DOHH2 (cell line): Measurements from ENCODE around the gene PON3.

Experiments used
- H3F3A ChIP-seq: fragments of 200-600 bp; sonication (generic), shearing (Covaris generic); 2 replicates; pipeline ENCODE4 v1.6.0; 2016; ENCODE audit warnings: antibody characterized with exemption, mild to moderate bottlenecking; ENCODE audit not compliant: control insufficient read depth, insufficient read depth
- H3K27ac ChIP-seq: fragments of 200-600 bp; sonication (generic); 2 replicates; pipeline ENCODE4 v1.5.1; 2014; ENCODE audit warnings: low read depth, mild to moderate bottlenecking, low read length, moderate library complexity
- H3K27me3 ChIP-seq: fragments of 200-600 bp; sonication (generic); 2 replicates; pipeline ENCODE4 v1.6.1; 2014; ENCODE audit warnings: mild to moderate bottlenecking, low read length, mixed read lengths; ENCODE audit not compliant: control insufficient read depth
- H3K36me3 ChIP-seq: fragments of 200-600 bp; sonication (generic); 2 replicates; pipeline ENCODE4 v1.6.1; 2014; ENCODE audit warnings: mild to moderate bottlenecking, low read length, moderate library complexity, mixed read lengths; ENCODE audit not compliant: control insufficient read depth
- H3K4me1 ChIP-seq: fragments of 200-600 bp; sonication (generic); 2 replicates; pipeline ENCODE4 v1.6.1; 2014; ENCODE audit warnings: mild to moderate bottlenecking, low read length, mixed read lengths; ENCODE audit not compliant: control insufficient read depth
- H3K4me2 ChIP-seq: fragments of 200-600 bp; sonication (generic); 2 replicates; pipeline ENCODE4 v1.6.0; 2014; ENCODE audit warnings: mild to moderate bottlenecking, low read length, moderate library complexity
- H3K4me3 ChIP-seq: fragments of 200-600 bp; sonication (generic); 2 replicates; pipeline ENCODE4 v1.5.1; 2014; ENCODE audit warnings: mild to moderate bottlenecking, low read length, mixed read lengths
- H3K79me2 ChIP-seq: fragments of 200-600 bp; sonication (generic); 2 replicates; pipeline ENCODE4 v1.6.1; 2014; ENCODE audit warnings: mild to moderate bottlenecking, low read length, mixed read lengths; ENCODE audit not compliant: control insufficient read depth
- H3K9me2 ChIP-seq: fragments of 200-600 bp; sonication (generic); replicated peaks from 2 replicates; pipeline ENCODE4 v1.6.1; 2014; ENCODE audit warnings: mild to moderate bottlenecking, low read length, mixed read lengths; ENCODE audit not compliant: control insufficient read depth
- H3K9me3 ChIP-seq: fragments of 200-600 bp; sonication (generic); 2 replicates; pipeline ENCODE4 v1.6.1; 2014; ENCODE audit warnings: antibody characterized with exemption, low read length, mixed read lengths; ENCODE audit not compliant: control insufficient read depth, insufficient read depth
- H4K20me1 ChIP-seq: fragments of 200-600 bp; sonication (generic); 2 replicates; pipeline ENCODE4 v1.6.0; 2014; ENCODE audit warnings: low read depth, mild to moderate bottlenecking, antibody characterized with exemption, low read length, moderate library complexity; ENCODE audit not compliant: control insufficient read depth, insufficient read depth
- CTCF ChIP-seq: fragments of 200-600 bp; sonication (generic); IDR thresholded peaks from one replicate; pipeline ENCODE4 v1.5.1; 2014; ENCODE audit warnings: antibody characterized with exemption, mild to moderate bottlenecking, low read depth, low read length; ENCODE audit not compliant: poor library complexity, severe bottlenecking
- EZH2phosphoT487 ChIP-seq: fragments of 200-600 bp; sonication (generic); IDR thresholded peaks from 2 replicates; pipeline ENCODE4 v1.6.1; 2017; ENCODE audit warnings: borderline replicate concordance, mild to moderate bottlenecking, antibody characterized with exemption, low read length, moderate library complexity, mixed read lengths

PON3 gene

GRCh38 chr7:95397381-95397780 is 1.2 kb upstream of the PON3 start:
- H3K4me1 ChIP-seq = no peaks in the 10 kb centered on the region
- H3F3A ChIP-seq = no peaks in the 10 kb centered on the region
- H3K9me2 ChIP-seq = no peaks in the 10 kb centered on the region
- no peaks in the 10 kb centered on the region for H3K27me3 ChIP-seq
- no peak overlapping the region for H3K4me2 ChIP-seq
- no peaks in the 10 kb centered on the region for H3K36me3 ChIP-seq
- no peaks in the 10 kb centered on the region for H3K9me3 ChIP-seq
- no peak overlapping the region for H3K27ac ChIP-seq
- H4K20me1 ChIP-seq = no peaks in the 10 kb centered on the region
- H3K4me3 ChIP-seq = no peak overlapping the region
- no peaks in the 10 kb centered on the region for H3K79me2 ChIP-seq
- no peak for TF ChIP-seq EZH2phosphoT487
- TF ChIP-seq CTCF = no peak

GRCh38 chr7:95395755-95396135 is 430 bp downstream of the PON3 start:
- no peaks in the 10 kb centered on the region for H3K9me2 ChIP-seq
- TF ChIP-seq CTCF = no peak
- no peak for TF ChIP-seq EZH2phosphoT487
- no peak overlapping the region for H3K4me2 ChIP-seq
- no peaks in the 10 kb centered on the region for H3K79me2 ChIP-seq
- H3K27me3 ChIP-seq = no peaks in the 10 kb centered on the region
- no peaks in the 10 kb centered on the region for H3F3A ChIP-seq
- H3K4me1 ChIP-seq = no peaks in the 10 kb centered on the region
- H4K20me1 ChIP-seq = no peaks in the 10 kb centered on the region
- H3K27ac ChIP-seq = no peak overlapping the region
- H3K36me3 ChIP-seq = no peaks in the 10 kb centered on the region
- no peaks in the 10 kb centered on the region for H3K9me3 ChIP-seq
- H3K4me3 ChIP-seq = no peak overlapping the region

GRCh38 chr7:95394370-95394769 is 1.8 kb downstream of the PON3 start:
- Histone ChIP-seq H4K20me1 (no peaks in the 10 kb centered on the region), H3K27ac (no peak overlapping the region), H3K27me3 (no peaks in the 10 kb centered on the region), H3K36me3 (no peaks in the 10 kb centered on the region), H3K4me1 (no peaks in the 10 kb centered on the region), H3K4me2 (no peak overlapping the region), H3K9me2 (no peaks in the 10 kb centered on the region), H3K79me2 (no peaks in the 10 kb centered on the region), H3F3A (no peaks in the 10 kb centered on the region), H3K4me3 (no peak overlapping the region), H3K9me3 (no peaks in the 10 kb centered on the region)
- no peak for TF ChIP-seq EZH2phosphoT487
- no peak for TF ChIP-seq CTCF

GRCh38 chr7:95391761-95392160 is 4.4 kb downstream of the PON3 start:
- Histone ChIP-seq H3F3A (no peaks in the 10 kb centered on the region), H3K4me3 (no peak overlapping the region), H3K4me2 (no peak overlapping the region), H3K27ac (no peak overlapping the region), H4K20me1 (no peaks in the 10 kb centered on the region), H3K36me3 (no peaks in the 10 kb centered on the region), H3K27me3 (no peaks in the 10 kb centered on the region), H3K79me2 (no peaks in the 10 kb centered on the region), H3K9me3 (no peaks in the 10 kb centered on the region), H3K4me1 (no peaks in the 10 kb centered on the region), H3K9me2 (no peaks in the 10 kb centered on the region)
- TF ChIP-seq CTCF (no peak), EZH2phosphoT487 (no peak)
